Measurements from ENCODE around the gene CDC42BPA.
A peak's percentile ranks its signal among the peaks of the same experiment; 100 is the strongest.

CDC42BPA gene

GRCh38 chr1:227362039-227362438 is 43.7 kb upstream of the CDC42BPA start:
- Mint-ChIP-seq H3K27ac (no peak overlapping the region), H3K36me3 (ENCODE audit: low read depth) (no peaks in the 10 kb centered on the region), H3K4me1 (peaks cover 4% of the 10 kb centered on the region), H3K9me3 (no peaks in the 10 kb centered on the region), H3K27me3 (ENCODE audit: low read depth) (no peaks in the 10 kb centered on the region), H3K4me3 (no peak overlapping the region)
- TF ChIP-seq, protein P1, sequence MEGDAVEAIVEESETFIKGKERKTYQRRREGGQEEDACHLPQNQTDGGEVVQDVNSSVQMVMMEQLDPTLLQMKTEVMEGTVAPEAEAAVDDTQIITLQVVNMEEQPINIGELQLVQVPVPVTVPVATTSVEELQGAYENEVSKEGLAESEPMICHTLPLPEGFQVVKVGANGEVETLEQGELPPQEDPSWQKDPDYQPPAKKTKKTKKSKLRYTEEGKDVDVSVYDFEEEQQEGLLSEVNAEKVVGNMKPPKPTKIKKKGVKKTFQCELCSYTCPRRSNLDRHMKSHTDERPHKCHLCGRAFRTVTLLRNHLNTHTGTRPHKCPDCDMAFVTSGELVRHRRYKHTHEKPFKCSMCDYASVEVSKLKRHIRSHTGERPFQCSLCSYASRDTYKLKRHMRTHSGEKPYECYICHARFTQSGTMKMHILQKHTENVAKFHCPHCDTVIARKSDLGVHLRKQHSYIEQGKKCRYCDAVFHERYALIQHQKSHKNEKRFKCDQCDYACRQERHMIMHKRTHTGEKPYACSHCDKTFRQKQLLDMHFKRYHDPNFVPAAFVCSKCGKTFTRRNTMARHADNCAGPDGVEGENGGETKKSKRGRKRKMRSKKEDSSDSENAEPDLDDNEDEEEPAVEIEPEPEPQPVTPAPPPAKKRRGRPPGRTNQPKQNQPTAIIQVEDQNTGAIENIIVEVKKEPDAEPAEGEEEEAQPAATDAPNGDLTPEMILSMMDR (IDR thresholded peaks at IDR 0.05; ENCODE audit: unreplicated experiment in 3 of 3) = no peak

- H3K36me3 Mint-ChIP-seq (ENCODE audit: low read depth) = no peaks in the 10 kb centered on the region
- no peak overlapping the region for H3K4me3 Mint-ChIP-seq
- TF ChIP-seq, protein P1 (IDR thresholded peaks at IDR 0.05; ENCODE audit: unreplicated experiment in 3 of 3) = no peak
- H3K27ac Mint-ChIP-seq = no peak overlapping the region
- no peaks in the 10 kb centered on the region for H3K27me3 Mint-ChIP-seq (ENCODE audit: low read depth)
- H3K9me3 Mint-ChIP-seq = no peaks in the 10 kb centered on the region
- peaks cover 13% of the 10 kb centered on the region for H3K4me1 Mint-ChIP-seq
Measured at GRCh38 chr1:227357927-227358302, 39.6 kb upstream of the CDC42BPA start.

DNA sequence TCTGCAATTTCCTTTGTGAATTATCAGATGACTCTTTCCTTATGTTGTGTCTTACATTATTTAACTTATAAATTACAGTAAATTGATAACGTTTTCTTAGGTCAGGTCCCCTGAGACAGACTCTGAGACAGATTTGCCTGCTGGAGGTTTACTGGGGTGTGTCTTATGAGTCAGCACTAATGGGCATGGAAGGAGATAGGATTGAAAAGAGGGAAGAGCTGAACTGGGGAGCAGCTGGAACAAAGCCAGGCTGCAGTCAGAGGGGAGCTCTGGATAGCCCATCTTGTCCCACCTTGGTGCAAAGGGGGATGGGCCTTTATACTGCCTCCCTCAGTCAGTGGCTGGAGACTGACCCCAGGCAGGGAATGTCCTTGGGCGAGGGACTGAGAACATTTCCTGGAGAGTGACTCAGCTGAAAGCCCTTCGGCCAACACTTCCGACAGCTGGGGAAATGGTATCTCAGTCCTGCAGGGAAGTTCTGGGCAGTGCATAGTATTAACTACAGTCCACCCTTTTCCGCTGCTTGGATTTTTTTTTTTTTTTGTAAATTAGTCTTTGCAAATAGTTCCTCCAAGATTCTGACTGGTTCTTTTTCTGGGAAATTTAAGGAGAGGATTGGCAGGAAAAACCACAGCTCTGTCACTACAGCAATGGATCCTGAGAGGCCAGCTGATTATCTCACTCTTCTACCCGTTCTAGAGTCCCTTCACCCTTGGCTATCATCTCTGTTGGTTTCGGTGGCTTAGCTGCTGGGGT is 39.1 kb upstream of the CDC42BPA start:
- TF ChIP-seq, protein P1 (IDR thresholded peaks at IDR 0.05; ENCODE audit: unreplicated experiment in 3 of 3) = no peak
- H3K27ac Mint-ChIP-seq = peak overlapping the region; percentile 4 to 43 (median 22)
- peaks cover 17% of the 10 kb centered on the region for H3K4me1 Mint-ChIP-seq
- no peak overlapping the region for H3K4me3 Mint-ChIP-seq
- H3K27me3 Mint-ChIP-seq (ENCODE audit: low read depth) = no peaks in the 10 kb centered on the region
- H3K36me3 Mint-ChIP-seq (ENCODE audit: low read depth) = no peaks in the 10 kb centered on the region
- no peaks in the 10 kb centered on the region for H3K9me3 Mint-ChIP-seq

- Mint-ChIP-seq H3K27me3 (ENCODE audit: low read depth) (no peaks in the 10 kb centered on the region), H3K36me3 (ENCODE audit: low read depth) (no peaks in the 10 kb centered on the region), H3K4me3 (no peak overlapping the region), H3K27ac (peak overlapping the region; percentile 4 to 43 (median 22)), H3K9me3 (no peaks in the 10 kb centered on the region), H3K4me1 (peaks cover 17% of the 10 kb centered on the region)
- TF ChIP-seq, protein P1 (IDR thresholded peaks at IDR 0.05; ENCODE audit: unreplicated experiment in 3 of 3) = no peak
Measured at GRCh38 chr1:227356620-227357146, 38.4 kb upstream of the CDC42BPA start.

DNA sequence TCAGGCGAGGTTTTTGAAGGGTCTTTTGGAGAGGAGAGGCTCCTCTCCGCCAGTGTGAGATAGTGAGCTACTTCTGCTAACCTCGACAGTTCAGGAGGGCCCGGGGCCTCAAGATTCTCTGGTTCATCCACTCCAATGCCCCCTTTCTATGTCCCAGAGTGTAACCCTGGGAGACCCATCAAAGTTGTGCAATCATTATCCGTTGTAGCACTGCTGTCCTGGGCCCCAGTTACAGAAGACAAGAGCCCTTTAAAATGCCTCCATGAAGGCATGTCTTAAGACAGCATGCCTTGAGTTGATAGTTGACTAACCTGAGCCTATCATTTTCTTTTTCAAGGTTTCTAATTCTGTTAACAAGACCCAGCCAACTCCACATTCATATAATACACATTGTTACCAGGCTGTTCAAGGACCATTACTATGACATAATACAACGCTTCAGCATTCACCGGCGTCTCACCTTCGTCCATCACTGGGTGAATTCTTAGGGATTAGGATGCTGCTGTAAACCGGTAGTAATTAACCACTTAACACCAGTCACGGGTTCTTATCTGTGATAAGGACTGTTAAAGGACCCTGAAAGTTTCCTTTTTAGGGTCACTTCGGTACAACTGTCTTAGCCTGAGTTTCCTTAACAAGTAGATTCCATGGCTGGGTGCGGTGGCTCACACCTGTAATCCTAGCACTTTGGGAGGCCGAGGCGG is 37.4 kb upstream of the CDC42BPA start:
- no peak overlapping the region for H3K27ac Mint-ChIP-seq
- no peaks in the 10 kb centered on the region for H3K9me3 Mint-ChIP-seq
- H3K27me3 Mint-ChIP-seq (ENCODE audit: low read depth) = no peaks in the 10 kb centered on the region
- no peak overlapping the region for H3K4me3 Mint-ChIP-seq
- peaks cover 26% of the 10 kb centered on the region for H3K4me1 Mint-ChIP-seq
- H3K36me3 Mint-ChIP-seq (ENCODE audit: low read depth) = no peaks in the 10 kb centered on the region
- TF ChIP-seq, protein P1 (IDR thresholded peaks at IDR 0.05; ENCODE audit: unreplicated experiment in 3 of 3) = no peak
